DOHH2 (cell line): Measurements from ENCODE around the gene MRPL27.

Experiments used
- EZH2phosphoT487 ChIP-seq: fragments of 200-600 bp; sonication (generic); IDR thresholded peaks from 2 replicates; pipeline ENCODE4 v1.6.1; 2017; ENCODE audit warnings: borderline replicate concordance, mild to moderate bottlenecking, antibody characterized with exemption, low read length, moderate library complexity, mixed read lengths
- TF ChIP-seq, protein P1 (sequence below): fragments of 200-600 bp; sonication (generic); IDR thresholded peaks from one replicate; pipeline ENCODE4 v1.5.1; 2014; ENCODE audit warnings: antibody characterized with exemption, mild to moderate bottlenecking, low read depth, low read length; ENCODE audit not compliant: poor library complexity, severe bottlenecking

DNA sequence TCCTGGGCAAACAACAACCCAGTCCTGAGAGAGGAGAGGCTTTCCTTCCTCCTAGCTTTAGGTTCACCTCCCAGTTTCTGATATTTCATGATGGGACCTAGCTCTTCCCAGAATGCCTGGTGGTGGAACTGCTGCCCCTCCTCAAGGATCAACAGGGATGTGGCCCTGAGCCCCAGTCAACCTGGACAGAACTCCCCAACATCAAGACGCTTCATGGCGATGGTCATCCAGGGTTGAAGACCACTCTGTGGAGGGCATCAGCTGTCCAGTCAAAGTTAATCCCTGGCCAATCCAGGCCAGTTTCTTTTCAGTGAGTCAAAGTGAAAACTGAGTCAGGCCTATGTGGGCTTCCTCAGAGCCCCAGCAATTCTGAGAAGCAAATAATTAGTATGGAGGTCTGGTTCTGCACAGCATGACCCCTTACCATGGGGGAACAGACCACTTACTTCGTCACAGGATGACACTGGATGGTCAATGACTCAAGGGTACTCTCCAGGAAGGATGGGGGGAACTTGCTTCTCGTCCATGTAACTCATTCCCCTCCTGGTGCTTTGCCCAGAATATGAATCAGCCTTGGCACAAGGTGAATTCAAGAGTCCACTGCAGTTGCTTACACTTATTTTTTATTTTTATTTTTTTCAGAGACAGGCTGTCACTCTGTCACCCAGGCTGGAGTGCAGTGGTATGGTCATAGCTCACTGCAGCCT, 41.7 kb downstream of the MRPL27 start:
- TF ChIP-seq, protein P1, sequence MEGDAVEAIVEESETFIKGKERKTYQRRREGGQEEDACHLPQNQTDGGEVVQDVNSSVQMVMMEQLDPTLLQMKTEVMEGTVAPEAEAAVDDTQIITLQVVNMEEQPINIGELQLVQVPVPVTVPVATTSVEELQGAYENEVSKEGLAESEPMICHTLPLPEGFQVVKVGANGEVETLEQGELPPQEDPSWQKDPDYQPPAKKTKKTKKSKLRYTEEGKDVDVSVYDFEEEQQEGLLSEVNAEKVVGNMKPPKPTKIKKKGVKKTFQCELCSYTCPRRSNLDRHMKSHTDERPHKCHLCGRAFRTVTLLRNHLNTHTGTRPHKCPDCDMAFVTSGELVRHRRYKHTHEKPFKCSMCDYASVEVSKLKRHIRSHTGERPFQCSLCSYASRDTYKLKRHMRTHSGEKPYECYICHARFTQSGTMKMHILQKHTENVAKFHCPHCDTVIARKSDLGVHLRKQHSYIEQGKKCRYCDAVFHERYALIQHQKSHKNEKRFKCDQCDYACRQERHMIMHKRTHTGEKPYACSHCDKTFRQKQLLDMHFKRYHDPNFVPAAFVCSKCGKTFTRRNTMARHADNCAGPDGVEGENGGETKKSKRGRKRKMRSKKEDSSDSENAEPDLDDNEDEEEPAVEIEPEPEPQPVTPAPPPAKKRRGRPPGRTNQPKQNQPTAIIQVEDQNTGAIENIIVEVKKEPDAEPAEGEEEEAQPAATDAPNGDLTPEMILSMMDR: no peak
- TF ChIP-seq EZH2phosphoT487: no peak
